ENCODE data around the gene SQSTM1. TPM values are rescaled to one million over a fixed set of nuclear protein-coding genes. Genes with fewer than 3 reads are reported as not detected.

SQSTM1 gene
- total RNA-seq, 1 experiment from 2014 or later = 341 TPM

DNA sequence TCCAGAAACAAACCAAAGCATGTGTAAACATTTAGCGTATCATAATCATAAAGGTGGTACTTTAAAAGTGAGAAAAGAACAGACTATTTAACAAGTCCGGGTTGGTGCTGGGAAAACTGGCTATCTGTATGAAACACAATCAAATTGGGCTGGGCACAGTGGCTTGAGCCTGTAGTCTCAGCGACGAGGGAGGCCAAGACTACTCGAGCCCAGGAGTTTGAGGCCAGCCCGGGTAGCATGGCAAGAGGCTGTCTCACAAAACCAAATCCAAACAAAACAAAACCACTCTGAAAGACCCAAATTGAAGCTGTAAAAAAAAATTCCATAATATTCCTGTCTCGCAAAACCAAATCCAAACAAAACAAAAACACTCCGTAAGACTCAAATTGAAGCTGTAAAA, 33.7 kb downstream of the SQSTM1 start:
- Histone ChIP-seq H3K27ac (ENCODE audit: low read length) (no peak overlapping the region), H3K4me1 (ENCODE audit: insufficient read depth, low read length) (no peaks in the 10 kb centered on the region), H3K4me2 (ENCODE audit: low read length) (no peak overlapping the region), H3K27me3 (ENCODE audit: low read length) (no peaks in the 10 kb centered on the region), H3K9me3 (ENCODE audit: low read length) (no peaks in the 10 kb centered on the region), H2AFZ (ENCODE audit: low read length) (no peak overlapping the region), H3K9me2 (replicated peaks; ENCODE audit: low read length) (no peaks in the 10 kb centered on the region), H4K20me1 (ENCODE audit: low read length) (no peaks in the 10 kb centered on the region), H3K79me2 (ENCODE audit: low read length) (peaks cover 30% of the 10 kb centered on the region), H3K9ac (ENCODE audit: low read length) (no peak overlapping the region), H3F3A (ENCODE audit: low read length, unreplicated experiment) (no peaks in the 10 kb centered on the region), H3K36me3 (ENCODE audit: low read depth, low read length) (no peaks in the 10 kb centered on the region), H3K4me3 (ENCODE audit: low read length) (no peak overlapping the region)
- ChIA-PET CTCF (no interaction called here), POLR2A (ENCODE audit: unreplicated experiment) (no interaction called here)
- TF ChIP-seq EZH2phosphoT487 (IDR thresholded peaks at IDR 0.05; ENCODE audit: borderline replicate concordance, low read length) = no peak
- ATAC-seq (no peak), DNase-seq (no peak)
- intact Hi-C loops (cut with micrococcal nuclease) = no loop called here
- BruUV-seq (replicated peaks) = no TSS peak

DNA sequence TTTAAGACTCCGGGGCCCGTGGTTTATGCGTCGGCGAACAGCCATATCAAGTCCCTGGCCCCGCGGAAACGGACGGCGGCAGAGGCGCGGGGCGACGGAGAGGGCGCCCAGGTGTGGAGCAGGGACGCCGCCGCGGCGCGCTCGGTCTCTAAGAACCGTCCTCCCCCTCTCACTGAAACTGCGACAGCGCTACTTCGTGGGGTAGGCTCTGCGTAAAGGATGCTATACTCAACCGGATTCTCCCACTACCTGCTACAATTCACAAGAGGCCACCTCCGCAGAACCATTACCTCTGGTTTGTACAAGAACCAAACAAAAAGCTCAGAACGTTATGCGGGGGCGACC, 37.5 kb downstream of the SQSTM1 start:
- DNase-seq (peak; percentile 34), ATAC-seq (peak; percentile 54)
- intact Hi-C loops (cut with micrococcal nuclease) = loop anchor here (5.0 kb wide), 1 partner anchor 51 kb away; the partner anchor contains the start of gene MGAT4B
- Histone ChIP-seq H3K4me3 (ENCODE audit: low read length) (peak overlapping the region; percentile 95), H3K27me3 (ENCODE audit: low read length) (no peaks in the 10 kb centered on the region), H3K9ac (ENCODE audit: low read length) (peak overlapping the region; percentile 69), H2AFZ (ENCODE audit: low read length) (peak overlapping the region; percentile 98), H3K9me2 (replicated peaks; ENCODE audit: low read length) (no peaks in the 10 kb centered on the region), H4K20me1 (ENCODE audit: low read length) (no peaks in the 10 kb centered on the region), H3K9me3 (ENCODE audit: low read length) (no peaks in the 10 kb centered on the region), H3K4me2 (ENCODE audit: low read length) (peak overlapping the region; percentile 98), H3K27ac (ENCODE audit: low read length) (no peak overlapping the region), H3K36me3 (ENCODE audit: low read depth, low read length) (no peaks in the 10 kb centered on the region), H3K79me2 (ENCODE audit: low read length) (peaks cover 30% of the 10 kb centered on the region), H3K4me1 (ENCODE audit: insufficient read depth, low read length) (no peaks in the 10 kb centered on the region), H3F3A (ENCODE audit: low read length, unreplicated experiment) (no peaks in the 10 kb centered on the region)
- TF ChIP-seq, protein P1, sequence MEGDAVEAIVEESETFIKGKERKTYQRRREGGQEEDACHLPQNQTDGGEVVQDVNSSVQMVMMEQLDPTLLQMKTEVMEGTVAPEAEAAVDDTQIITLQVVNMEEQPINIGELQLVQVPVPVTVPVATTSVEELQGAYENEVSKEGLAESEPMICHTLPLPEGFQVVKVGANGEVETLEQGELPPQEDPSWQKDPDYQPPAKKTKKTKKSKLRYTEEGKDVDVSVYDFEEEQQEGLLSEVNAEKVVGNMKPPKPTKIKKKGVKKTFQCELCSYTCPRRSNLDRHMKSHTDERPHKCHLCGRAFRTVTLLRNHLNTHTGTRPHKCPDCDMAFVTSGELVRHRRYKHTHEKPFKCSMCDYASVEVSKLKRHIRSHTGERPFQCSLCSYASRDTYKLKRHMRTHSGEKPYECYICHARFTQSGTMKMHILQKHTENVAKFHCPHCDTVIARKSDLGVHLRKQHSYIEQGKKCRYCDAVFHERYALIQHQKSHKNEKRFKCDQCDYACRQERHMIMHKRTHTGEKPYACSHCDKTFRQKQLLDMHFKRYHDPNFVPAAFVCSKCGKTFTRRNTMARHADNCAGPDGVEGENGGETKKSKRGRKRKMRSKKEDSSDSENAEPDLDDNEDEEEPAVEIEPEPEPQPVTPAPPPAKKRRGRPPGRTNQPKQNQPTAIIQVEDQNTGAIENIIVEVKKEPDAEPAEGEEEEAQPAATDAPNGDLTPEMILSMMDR (conservative IDR thresholded peaks at IDR 0.05; ENCODE audit: low read depth, low read length) = no peak
- no peak for TF ChIP-seq EZH2phosphoT487 (IDR thresholded peaks at IDR 0.05; ENCODE audit: borderline replicate concordance, low read length)
- POLR2A ChIA-PET (ENCODE audit: unreplicated experiment) = no interaction called here
- BruUV-seq (replicated peaks) = no TSS peak
- CTCF ChIA-PET = no interaction called here

DNA sequence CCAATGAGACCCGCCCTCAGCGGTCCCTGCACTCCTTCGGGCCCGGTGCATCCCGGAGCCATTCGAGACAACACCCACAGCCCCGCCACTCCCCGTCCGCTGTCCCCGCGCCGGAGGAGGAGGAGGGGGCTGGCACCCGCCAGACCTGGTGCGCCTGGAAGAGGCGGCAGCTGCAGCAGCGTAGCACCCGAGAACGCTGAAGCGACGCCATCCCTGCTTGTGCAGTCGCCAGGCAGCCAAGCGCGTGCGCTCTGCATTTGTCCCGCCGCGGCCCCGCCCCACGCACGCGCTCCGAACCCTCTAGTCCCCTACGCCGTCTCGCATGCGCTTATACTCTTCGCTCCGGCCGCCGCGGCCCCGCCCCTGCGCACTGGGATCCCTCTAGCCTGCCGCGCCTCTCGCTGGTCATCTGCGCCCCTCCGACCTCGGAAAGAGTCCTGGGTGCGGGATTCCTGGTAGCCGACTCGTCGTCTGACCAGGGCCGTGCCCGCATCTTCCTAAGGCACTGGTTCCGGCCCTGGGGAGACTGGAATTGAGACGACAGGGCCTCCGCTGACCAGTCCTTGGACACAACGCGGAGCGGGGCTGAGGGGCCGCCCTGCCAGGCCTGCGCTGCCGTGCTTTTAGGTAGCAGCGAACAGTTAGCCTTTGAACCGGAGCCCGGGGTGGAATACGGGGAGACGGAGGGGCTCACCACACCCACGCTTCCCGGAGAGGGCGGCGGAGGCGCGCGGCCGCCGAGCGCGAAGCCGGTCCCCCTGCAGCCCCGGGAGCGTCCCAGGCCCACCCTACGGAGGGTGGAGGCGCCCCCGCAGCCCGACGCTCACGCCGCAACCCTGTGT, 38.1 kb downstream of the SQSTM1 start, which contains the start of gene MRNIP:
TSS of gene MRNIP (minus strand) at position 232 of the 842 bp plus-strand sequence. CDS start at position 211, 21 bp downstream.
- Histone ChIP-seq H3K4me2 (ENCODE audit: low read length) (peak within 1 kb of the TSS; percentile 98), H4K20me1 (ENCODE audit: low read length) (no peaks in the 10 kb centered on the region), H3K79me2 (ENCODE audit: low read length) (peaks cover 30% of the 10 kb centered on the region), H2AFZ (ENCODE audit: low read length) (peak within 1 kb of the TSS; percentile 98), H3K9me2 (replicated peaks; ENCODE audit: low read length) (no peaks in the 10 kb centered on the region), H3K27ac (ENCODE audit: low read length) (no peak within 1 kb of the TSS), H3K9ac (ENCODE audit: low read length) (peak within 1 kb of the TSS; percentile 69), H3F3A (ENCODE audit: low read length, unreplicated experiment) (no peaks in the 10 kb centered on the region), H3K4me3 (ENCODE audit: low read length) (peak within 1 kb of the TSS; percentile 95), H3K36me3 (ENCODE audit: low read depth, low read length) (no peaks in the 10 kb centered on the region), H3K9me3 (ENCODE audit: low read length) (no peaks in the 10 kb centered on the region), H3K27me3 (ENCODE audit: low read length) (no peaks in the 10 kb centered on the region), H3K4me1 (ENCODE audit: insufficient read depth, low read length) (no peaks in the 10 kb centered on the region)
- intact Hi-C loops (cut with micrococcal nuclease) = loop anchor here (5.0 kb wide), 1 partner anchor 52 kb away; the partner anchor contains the start of gene MGAT4B
- ChIA-PET CTCF (no interaction called here), POLR2A (ENCODE audit: unreplicated experiment) (no interaction called here)
- DNase-seq = peak; percentile 88
- TF ChIP-seq EZH2 (IDR thresholded peaks at IDR 0.05; ENCODE audit: low read length, unreplicated experiment) (no peak), EZH2phosphoT487 (IDR thresholded peaks at IDR 0.05; ENCODE audit: borderline replicate concordance, low read length) (no peak)
- TF ChIP-seq, protein P1 (conservative IDR thresholded peaks at IDR 0.05; ENCODE audit: low read depth, low read length) = no peak
- TSS peak; percentile 75 for BruUV-seq (replicated peaks)
- peak; percentile 94 for ATAC-seq

All from PC-3 (cell line).